HG02798 (cell line): ENCODE results near the gene STOML1.
"Not testable (repeated sequence)": the region's sequence is repeated elsewhere in the genome, so short reads cannot be mapped to it uniquely, and the experiment has no call there.

ENCODE experiments used
- ATAC-seq: cut with Tn5 transposase; IDR thresholded peaks from one replicate; pipeline ENCODE4 v1.9.1; 2021; ENCODE audit warnings: mild to moderate bottlenecking; ENCODE audit not compliant: unreplicated experiment, poor library complexity

STOML1 gene

DNA sequence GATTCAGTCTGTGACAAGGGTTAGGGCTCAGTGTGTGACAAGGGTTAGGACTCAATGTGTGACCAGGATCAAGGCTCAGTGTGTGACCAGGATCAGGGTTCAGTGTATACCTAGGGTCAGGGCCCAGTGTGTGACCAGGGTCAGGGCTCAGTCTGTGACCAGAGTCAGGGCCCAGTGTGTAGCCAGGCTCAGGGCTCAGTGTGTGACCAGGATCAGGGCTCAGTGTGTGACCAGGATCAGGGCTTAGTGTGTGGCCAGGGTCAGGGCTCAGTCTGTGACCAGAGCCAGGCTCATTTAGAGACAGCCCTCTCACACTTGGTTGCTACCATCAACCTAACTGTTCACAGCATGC is 41.6 kb downstream of the STOML1 start:
- no peak for ATAC-seq

DNA sequence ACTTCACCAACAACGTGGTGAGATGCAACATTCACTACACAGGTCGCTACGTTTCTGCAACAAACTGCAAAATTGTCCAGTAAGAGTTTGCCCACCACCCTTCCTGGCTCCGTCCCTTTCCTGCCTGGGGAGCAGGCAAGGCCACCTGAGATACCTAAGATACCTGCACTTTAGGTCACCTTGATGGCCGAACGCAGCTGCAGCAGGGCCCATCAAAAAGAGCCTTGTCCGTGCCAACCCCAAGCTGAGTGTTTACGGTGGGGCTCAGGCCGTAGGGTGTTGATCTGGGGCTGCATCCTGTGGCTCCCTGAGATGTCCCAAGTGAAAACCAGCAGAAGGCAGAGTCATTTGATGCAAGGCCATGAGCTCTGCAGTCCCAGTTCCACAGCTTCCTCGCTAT is 42.6 kb downstream of the STOML1 start:
- ATAC-seq = no peak

- no peak for ATAC-seq
Observed at GRCh38 chr15:73948982-73949381, 43.1 kb downstream of the STOML1 start.

DNA sequence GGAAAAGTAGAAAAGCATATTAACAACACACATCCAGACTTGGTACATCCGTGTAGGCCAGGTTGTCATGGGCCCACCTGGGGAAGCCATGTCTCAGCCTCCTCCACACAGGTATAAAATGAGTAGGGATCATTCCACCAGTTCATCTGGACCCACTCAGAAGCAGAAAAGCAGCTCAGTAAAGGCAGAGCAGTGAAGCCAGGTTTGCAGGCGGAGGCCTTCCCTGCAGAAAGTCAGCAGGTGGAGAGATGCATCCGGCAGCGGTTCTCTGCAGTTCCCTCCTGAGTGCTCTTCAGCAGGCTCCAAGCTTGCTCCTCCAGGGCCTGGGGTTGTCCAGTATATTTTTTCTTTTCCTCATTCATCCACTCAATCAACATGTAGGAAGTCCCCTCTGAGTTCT is 43.7 kb downstream of the STOML1 start:
- no peak for ATAC-seq

GRCh38 chr15:73947651-73948050 is 44.4 kb downstream of the STOML1 start:
- no peak for ATAC-seq

GRCh38 chr15:73946795-73947370 is 45.2 kb downstream of the STOML1 start:
- ATAC-seq = no peak

GRCh38 chr15:73946046-73946721 is 45.9 kb downstream of the STOML1 start:
- ATAC-seq = no peak

DNA sequence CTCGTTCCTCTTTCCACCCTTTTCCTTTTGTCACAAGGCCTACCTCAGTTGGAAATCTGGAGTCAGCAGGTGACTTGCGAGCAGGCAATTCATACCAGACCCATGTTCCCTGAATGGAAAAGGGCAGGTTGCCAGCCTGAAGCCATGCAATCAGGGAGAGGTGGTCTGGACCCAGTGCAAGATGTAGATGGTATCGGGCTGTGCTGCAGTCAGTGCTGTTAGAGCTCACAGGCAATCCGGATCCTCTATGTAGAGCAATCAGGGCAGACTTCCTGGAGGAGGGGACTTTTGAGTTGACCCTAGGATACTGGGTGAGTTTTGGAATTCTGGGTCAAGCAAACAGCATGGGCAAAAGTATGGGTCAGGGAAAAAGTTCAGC is 47.0 kb downstream of the STOML1 start:
- no peak for ATAC-seq

- ATAC-seq = no peak
Observed at GRCh38 chr15:73944161-73945129, 47.6 kb downstream of the STOML1 start.

GRCh38 chr15:73942751-73943270 is 49.3 kb downstream of the STOML1 start:
- no peak for ATAC-seq

GRCh38 chr15:73941871-73942635 is 50.0 kb downstream of the STOML1 start:
- no peak for ATAC-seq

DNA sequence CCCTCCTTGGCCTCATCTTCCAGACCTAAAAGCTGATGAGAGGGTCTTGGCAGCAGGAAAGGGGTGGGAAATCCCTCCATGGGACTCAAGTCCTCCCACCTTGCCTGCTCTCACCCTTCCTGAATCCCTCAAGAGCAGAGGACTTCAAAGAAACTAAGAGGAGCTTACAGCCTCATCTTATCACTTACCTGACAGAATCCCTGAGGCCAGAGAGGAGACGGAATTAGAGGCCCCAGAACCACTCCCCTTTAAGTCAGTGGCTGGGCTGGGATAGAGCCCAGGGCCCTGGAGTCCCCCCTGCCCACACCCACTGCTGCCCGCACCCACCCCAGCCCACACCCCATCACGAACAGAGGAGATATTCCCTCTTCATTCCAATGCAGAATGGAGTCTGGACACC is 50.6 kb downstream of the STOML1 start:
- no peak for ATAC-seq

DNA sequence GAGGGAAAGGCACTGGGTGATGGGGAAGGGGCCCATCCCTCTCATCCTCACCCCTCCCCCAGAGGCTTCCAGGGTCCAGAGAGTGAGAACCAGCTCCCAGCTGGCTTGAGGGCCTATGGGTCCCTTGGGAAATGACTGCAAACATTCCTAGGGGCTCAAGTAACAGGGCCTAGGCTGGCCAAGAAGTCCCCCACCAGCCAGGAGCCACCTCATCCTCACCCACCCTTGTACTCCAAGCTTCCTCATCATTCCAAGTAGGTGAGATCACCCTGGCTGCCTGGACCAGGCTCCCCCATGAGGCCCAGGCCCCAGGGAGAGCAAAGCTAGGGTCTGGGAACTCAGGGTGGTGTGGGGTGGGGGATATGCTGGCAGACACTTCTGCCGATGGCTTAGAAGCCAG is 51.1 kb downstream of the STOML1 start:
- no peak for ATAC-seq

- no peak for ATAC-seq
Observed at GRCh38 chr15:73940061-73940981, 51.8 kb downstream of the STOML1 start.

GRCh38 chr15:73939138-73939537 is 53.0 kb downstream of the STOML1 start:
- no peak for ATAC-seq

DNA sequence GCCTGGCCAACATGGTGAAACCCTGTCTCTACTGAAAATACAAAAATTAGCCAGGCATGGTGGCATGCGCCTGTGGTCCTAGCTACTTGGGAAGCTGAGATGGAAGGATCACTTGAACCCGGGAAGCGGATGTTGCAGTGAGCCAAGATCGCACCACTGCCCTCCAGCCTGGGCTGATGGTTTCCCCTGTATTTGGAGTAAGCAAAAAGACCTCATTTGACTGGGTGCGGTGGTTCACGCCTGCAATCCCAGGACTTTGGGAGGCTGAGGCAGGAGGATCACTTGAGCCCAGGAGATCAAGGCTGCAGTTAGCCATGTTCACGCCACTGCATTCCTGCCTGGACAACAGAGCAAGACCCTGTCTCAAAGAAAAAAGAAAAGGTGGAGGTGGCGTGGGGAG is 53.6 kb downstream of the STOML1 start:
- not testable (repeated sequence) for ATAC-seq

DNA sequence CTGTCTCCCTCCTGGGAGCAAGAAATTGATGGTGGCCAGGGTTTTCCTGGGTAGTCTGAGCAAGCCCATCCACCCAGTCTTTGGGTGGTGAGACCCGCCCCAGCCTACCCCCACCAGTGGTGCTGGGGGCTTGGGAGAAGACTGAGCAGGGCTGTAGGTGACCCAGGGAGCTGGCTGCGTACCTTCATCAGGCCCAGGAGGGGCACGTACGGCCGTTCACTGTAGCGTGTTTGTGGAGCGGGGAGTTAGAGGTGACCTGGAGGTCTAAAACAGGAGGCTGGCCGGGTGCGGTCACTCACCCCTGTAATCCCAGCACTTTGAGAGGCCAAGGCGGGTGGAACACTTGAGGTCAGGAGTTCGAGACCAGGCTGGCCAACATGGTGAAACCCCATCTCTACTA is 54.4 kb downstream of the STOML1 start:
- no peak for ATAC-seq

DNA sequence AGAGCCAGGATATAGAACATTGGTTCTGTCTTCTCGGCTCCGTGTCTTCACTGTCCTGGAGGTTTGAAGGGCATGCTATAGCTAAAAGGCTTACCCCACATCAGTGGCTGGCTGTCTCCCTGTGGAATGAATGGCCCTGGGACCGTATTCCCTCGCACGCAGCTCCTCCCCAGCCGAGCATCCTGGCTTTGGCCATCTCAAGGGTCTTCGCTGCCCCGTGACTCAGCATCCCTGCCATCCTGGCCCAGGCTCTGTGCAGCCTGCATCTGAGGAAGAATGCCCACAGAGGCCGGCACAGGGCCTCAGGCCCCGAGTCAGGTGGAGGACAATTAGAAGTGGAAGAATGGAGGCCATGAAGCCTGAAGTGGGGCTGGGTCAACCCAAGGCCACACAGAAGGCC is 54.8 kb downstream of the STOML1 start:
- no peak for ATAC-seq

GRCh38 chr15:73936588-73937290 is 55.4 kb downstream of the STOML1 start:
- no peak for ATAC-seq
